BLaER1 treated with 17β-estradiol and CSF1 and Interleukin-3, amounts not matched to agents 10 nM and 100 nM (cell line): Measurements from ENCODE around the gene SLC24A3.

ENCODE experiments used
- H3K27ac ChIP-seq, 11 experiments: shearing (Covaris generic); formaldehyde crosslinking; 2 replicates each; pipeline ENCODE4 v1.8.1; 2022
- H3K27me3 ChIP-seq, 11 experiments: shearing (Covaris generic); formaldehyde crosslinking; 2 replicates each; pipeline ENCODE4 v1.8.1; 2022
- H3K36me3 ChIP-seq, 11 experiments: shearing (Covaris generic); formaldehyde crosslinking; 2 replicates each; pipeline ENCODE4 v1.8.1; 2022
- H3K4me1 ChIP-seq, 10 experiments: shearing (Covaris generic); formaldehyde crosslinking; 2 replicates each; pipeline ENCODE4 v1.8.1; 2022
- H3K4me2 ChIP-seq, 11 experiments: shearing (Covaris generic); formaldehyde crosslinking; 2 replicates each; pipeline ENCODE4 v1.8.1; 2022
- H3K4me3 ChIP-seq, 10 experiments: shearing (Covaris generic); formaldehyde crosslinking; 2 replicates each; pipeline ENCODE4 v1.8.1; 2022
- H3K9ac ChIP-seq, 11 experiments: shearing (Covaris generic); formaldehyde crosslinking; 2 replicates each; pipeline ENCODE4 v1.8.1; 2022
- H3K9me3 ChIP-seq, 11 experiments: shearing (Covaris generic); formaldehyde crosslinking; replicated peaks in 1 of 11; 2 replicates each; pipeline ENCODE4 v1.8.1; 2022
- H4K20me1 ChIP-seq, 11 experiments: shearing (Covaris generic); formaldehyde crosslinking; 2 replicates each; pipeline ENCODE4 v1.8.1; 2022
- Cebpa-rat ChIP-seq, 11 experiments: shearing (Covaris generic); IDR thresholded peaks; 2 replicates each; pipeline ENCODE4 v1.8.1; 2022

SLC24A3 gene

DNA sequence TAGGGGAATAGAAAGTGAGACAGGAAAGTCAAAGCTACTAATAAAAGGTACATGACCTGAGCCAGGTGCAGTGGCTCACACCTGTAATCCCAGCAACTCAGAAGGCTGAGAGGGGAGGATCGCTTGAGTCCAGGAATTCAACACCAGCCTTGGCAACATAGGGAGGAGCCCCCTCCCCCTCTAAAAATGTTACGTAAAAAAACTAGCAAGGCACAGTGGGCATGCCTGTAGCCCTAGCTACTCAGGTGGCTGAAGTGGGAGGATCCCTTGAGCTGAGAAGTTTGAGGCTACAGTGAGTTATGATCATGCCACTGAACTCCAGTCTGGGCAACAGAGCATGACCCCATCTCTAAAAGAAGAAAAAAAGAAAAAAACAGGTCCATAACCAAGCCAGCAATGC is 359.6 kb downstream of the SLC24A3 start:
- Histone ChIP-seq H3K4me1 (peaks cover 0 to 10% (median 0%) of the 10 kb centered on the region in 10 experiments; a peak in 2 of 20 replicates), H3K36me3 (no peaks in the 10 kb centered on the region)

DNA sequence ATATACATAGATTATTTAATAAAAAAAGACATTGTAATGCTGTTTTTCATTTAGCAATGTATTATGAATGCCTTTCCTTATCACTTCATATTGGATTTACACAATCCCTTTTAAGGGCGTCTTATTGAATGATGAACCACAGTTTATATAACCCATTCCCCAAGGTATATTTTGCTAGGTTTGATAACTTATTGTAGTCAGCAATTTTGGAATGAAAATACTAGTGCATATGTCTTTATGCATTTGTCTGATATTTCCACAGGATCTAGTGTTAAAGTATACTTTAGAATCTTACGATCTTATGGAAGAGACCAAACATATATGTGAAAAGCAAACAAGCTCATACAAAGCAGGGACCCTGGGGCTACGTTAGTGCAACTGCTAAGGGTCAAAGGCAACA is 365.2 kb downstream of the SLC24A3 start:
- no peaks in the 10 kb centered on the region for H4K20me1 ChIP-seq
- no peak for TF ChIP-seq Cebpa-rat (IDR thresholded peaks at IDR 0.05)
- H3K9me3 ChIP-seq, result no peaks in the 10 kb centered on the region
- H3K9ac ChIP-seq, result no peak overlapping the region
- H3K36me3 ChIP-seq, result no peaks in the 10 kb centered on the region
- no peaks in the 10 kb centered on the region for H3K4me1 ChIP-seq
- H3K27me3 ChIP-seq, result no peaks in the 10 kb centered on the region
- H3K27ac ChIP-seq, result no peak overlapping the region
- no peak overlapping the region for H3K4me2 ChIP-seq
- no peak overlapping the region for H3K4me3 ChIP-seq

More for the DNA sequence above, 359.6 kb downstream of the SLC24A3 start:
- Histone ChIP-seq H3K4me3 (no peak overlapping the region), H3K4me2 (no peak overlapping the region), H3K9ac (no peak overlapping the region), H3K27me3 (no peaks in the 10 kb centered on the region), H3K9me3 (peaks cover 12 to 22% (median 19%) of the 10 kb centered on the region in 11 experiments; a peak in 21 of 22 replicates), H3K27ac (no peak overlapping the region), H4K20me1 (no peaks in the 10 kb centered on the region)
- TF ChIP-seq Cebpa-rat (IDR thresholded peaks at IDR 0.05), result no peak

GRCh38 chr20:19582782-19583181 is 370.3 kb downstream of the SLC24A3 start:
- no peak overlapping the region for H3K4me2 ChIP-seq
- no peak for TF ChIP-seq Cebpa-rat (IDR thresholded peaks at IDR 0.05)

DNA sequence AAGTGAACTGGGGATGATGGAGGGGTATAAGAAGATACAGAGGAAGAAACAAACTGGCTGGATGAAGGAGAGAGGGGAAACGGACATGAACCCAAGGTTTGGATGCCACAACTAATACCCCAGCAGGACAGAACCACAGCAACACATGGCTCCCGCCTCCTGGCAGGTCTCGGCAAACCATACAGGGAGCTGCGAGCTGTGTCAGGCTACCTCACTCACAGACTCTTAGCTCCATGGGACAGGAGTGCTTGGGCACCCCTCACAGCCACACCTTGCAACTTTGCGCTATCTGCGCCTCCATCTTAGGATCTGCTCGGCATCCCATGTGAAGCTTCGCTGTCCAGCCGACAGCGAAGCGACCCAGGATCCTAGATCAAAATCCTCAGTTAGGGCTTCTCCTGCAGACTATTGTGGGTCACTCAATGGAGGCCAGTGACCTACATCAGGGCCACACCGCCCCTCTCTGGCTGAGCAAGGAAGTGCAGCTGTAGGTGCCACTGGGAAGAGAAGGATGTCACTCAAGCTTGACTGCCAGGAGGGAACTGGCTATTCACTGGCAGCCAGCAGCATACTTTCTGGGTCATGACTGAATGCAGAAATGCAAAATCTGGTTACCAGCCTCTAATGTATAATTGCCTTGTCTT is 371.2 kb downstream of the SLC24A3 start:
- no peaks in the 10 kb centered on the region for H3K9me3 ChIP-seq
- no peaks in the 10 kb centered on the region; a peak in 1 of 22 replicates for H4K20me1 ChIP-seq
- no peaks in the 10 kb centered on the region for H3K27me3 ChIP-seq
- no peaks in the 10 kb centered on the region for H3K36me3 ChIP-seq
- no peak overlapping the region for H3K4me3 ChIP-seq
- H3K27ac ChIP-seq, result no peak overlapping the region
- no peak for TF ChIP-seq Cebpa-rat (IDR thresholded peaks at IDR 0.05)
- no peak overlapping the region for H3K4me2 ChIP-seq
- no peak overlapping the region for H3K9ac ChIP-seq
- no peaks in the 10 kb centered on the region for H3K4me1 ChIP-seq

More at GRCh38 chr20:19582782-19583181, 370.3 kb downstream of the SLC24A3 start:
- no peaks in the 10 kb centered on the region for H3K27me3 ChIP-seq
- H4K20me1 ChIP-seq, result no peaks in the 10 kb centered on the region; a peak in 1 of 22 replicates
- no peaks in the 10 kb centered on the region for H3K4me1 ChIP-seq
- H3K36me3 ChIP-seq, result no peaks in the 10 kb centered on the region
- H3K9ac ChIP-seq, result no peak overlapping the region
- H3K9me3 ChIP-seq, result no peaks in the 10 kb centered on the region
- H3K27ac ChIP-seq, result no peak overlapping the region
- no peak overlapping the region for H3K4me3 ChIP-seq

DNA sequence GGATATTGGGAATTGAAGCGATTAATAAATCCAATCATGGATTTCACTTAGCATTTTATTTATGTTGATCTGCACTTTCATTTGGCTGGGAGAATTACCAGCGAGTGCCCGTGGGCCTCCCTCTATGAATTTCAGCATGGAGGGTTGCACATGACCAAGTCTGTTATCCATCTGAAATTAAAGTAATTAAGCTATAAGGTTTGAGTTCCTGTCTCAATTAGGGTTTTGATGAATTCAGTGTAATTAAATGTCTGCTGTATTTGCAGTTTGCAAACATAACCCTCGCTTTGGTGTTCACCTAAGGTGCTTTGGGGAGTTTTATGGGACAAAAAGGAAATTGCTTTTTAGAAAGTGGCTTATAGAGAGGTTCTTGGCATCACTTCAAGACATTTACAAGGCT is 375.8 kb downstream of the SLC24A3 start:
- Histone ChIP-seq H3K9ac (no peak overlapping the region), H3K36me3 (no peaks in the 10 kb centered on the region), H3K4me1 (no peaks in the 10 kb centered on the region), H3K4me3 (no peak overlapping the region), H3K4me2 (no peak overlapping the region), H3K27me3 (no peaks in the 10 kb centered on the region), H4K20me1 (no peaks in the 10 kb centered on the region; a peak in 1 of 22 replicates), H3K27ac (no peak overlapping the region), H3K9me3 (peaks cover 6 to 17% (median 11%) of the 10 kb centered on the region in 11 experiments; a peak in 17 of 22 replicates)
- TF ChIP-seq Cebpa-rat (IDR thresholded peaks at IDR 0.05), result no peak

GRCh38 chr20:19588732-19589131 is 376.3 kb downstream of the SLC24A3 start:
- Histone ChIP-seq H3K27me3 (no peaks in the 10 kb centered on the region), H3K4me1 (no peaks in the 10 kb centered on the region)
- no peak for TF ChIP-seq Cebpa-rat (IDR thresholded peaks at IDR 0.05)

DNA sequence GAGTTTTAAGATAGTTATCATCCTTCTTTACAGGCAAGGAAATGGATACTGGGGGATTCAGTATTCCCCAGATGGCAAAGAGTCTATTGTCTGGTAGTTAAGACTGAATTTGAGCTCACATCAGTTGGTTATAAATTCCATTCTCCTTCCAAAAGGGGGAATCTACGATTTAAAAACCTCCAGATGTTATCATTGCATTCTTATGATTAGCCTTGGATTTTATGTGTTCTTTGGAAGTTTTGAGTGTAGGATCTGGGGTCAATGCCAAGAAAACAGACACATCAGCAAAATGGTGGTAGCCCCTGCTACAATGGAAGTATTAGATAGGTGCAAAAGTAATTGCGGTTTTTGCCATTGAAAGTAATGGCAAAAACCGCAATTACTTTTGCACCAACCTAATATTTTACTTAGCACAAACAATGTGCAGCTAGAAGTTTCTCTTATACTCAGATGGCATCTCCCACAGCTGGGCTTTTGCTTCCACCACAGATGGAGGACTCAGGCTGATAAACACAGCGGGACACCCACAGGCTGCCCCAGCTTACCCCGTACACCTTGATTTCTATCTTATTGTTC is 377.4 kb downstream of the SLC24A3 start:
- Histone ChIP-seq H3K4me3 (no peak overlapping the region), H3K36me3 (no peaks in the 10 kb centered on the region), H3K9me3 (peaks cover 6 to 17% (median 11%) of the 10 kb centered on the region in 11 experiments; a peak in 17 of 22 replicates), H3K27ac (no peak overlapping the region), H3K9ac (no peak overlapping the region), H3K27me3 (no peaks in the 10 kb centered on the region), H3K4me1 (no peaks in the 10 kb centered on the region), H4K20me1 (no peaks in the 10 kb centered on the region), H3K4me2 (no peak overlapping the region)
- TF ChIP-seq Cebpa-rat (IDR thresholded peaks at IDR 0.05), result no peak

More at GRCh38 chr20:19588732-19589131, 376.3 kb downstream of the SLC24A3 start:
- H4K20me1 ChIP-seq, result no peaks in the 10 kb centered on the region
- H3K4me3 ChIP-seq, result no peak overlapping the region
- H3K27ac ChIP-seq, result no peak overlapping the region
- H3K4me2 ChIP-seq, result no peak overlapping the region
- no peak overlapping the region for H3K9ac ChIP-seq
- H3K9me3 ChIP-seq, result peaks cover 6 to 17% (median 11%) of the 10 kb centered on the region in 11 experiments; a peak in 17 of 22 replicates
- no peaks in the 10 kb centered on the region for H3K36me3 ChIP-seq

GRCh38 chr20:19590382-19590781 is 377.9 kb downstream of the SLC24A3 start:
- no peak overlapping the region for H3K4me3 ChIP-seq
- no peaks in the 10 kb centered on the region for H3K27me3 ChIP-seq
- no peaks in the 10 kb centered on the region for H4K20me1 ChIP-seq
- no peak overlapping the region for H3K27ac ChIP-seq
- TF ChIP-seq Cebpa-rat (IDR thresholded peaks at IDR 0.05), result no peak
- peaks cover 6 to 17% (median 11%) of the 10 kb centered on the region in 11 experiments; a peak in 17 of 22 replicates for H3K9me3 ChIP-seq
- no peak overlapping the region for H3K9ac ChIP-seq
- H3K36me3 ChIP-seq, result no peaks in the 10 kb centered on the region
- no peaks in the 10 kb centered on the region for H3K4me1 ChIP-seq
- H3K4me2 ChIP-seq, result no peak overlapping the region

DNA sequence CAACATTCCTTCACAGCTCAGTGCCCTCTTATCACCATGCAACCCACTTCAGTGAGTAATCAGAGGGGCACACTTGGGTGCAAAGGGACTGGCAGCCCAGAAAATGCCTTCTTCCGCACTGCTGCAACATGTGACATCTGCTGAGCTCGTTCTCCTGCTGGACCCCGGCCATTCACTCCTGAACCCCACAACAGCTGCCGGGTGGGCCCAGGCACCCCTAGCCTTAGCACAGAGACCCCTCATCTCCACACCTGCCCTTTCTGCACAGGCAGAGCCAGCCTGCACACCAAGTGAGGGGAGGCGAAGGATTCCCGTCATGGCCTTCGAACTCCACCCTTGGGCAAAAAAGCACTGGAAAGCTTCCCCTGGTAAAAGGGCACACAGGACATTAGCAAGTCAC is 381.3 kb downstream of the SLC24A3 start:
- H4K20me1 ChIP-seq, result no peaks in the 10 kb centered on the region
- no peak overlapping the region for H3K4me3 ChIP-seq
- no peaks in the 10 kb centered on the region for H3K27me3 ChIP-seq
- H3K27ac ChIP-seq, result no peak overlapping the region
- H3K9ac ChIP-seq, result no peak overlapping the region
- no peak for TF ChIP-seq Cebpa-rat (IDR thresholded peaks at IDR 0.05)
- H3K4me2 ChIP-seq, result no peak overlapping the region
- H3K36me3 ChIP-seq, result no peaks in the 10 kb centered on the region
- H3K9me3 ChIP-seq, result peaks cover 6 to 17% (median 11%) of the 10 kb centered on the region in 11 experiments; a peak in 17 of 22 replicates
- no peaks in the 10 kb centered on the region for H3K4me1 ChIP-seq

DNA sequence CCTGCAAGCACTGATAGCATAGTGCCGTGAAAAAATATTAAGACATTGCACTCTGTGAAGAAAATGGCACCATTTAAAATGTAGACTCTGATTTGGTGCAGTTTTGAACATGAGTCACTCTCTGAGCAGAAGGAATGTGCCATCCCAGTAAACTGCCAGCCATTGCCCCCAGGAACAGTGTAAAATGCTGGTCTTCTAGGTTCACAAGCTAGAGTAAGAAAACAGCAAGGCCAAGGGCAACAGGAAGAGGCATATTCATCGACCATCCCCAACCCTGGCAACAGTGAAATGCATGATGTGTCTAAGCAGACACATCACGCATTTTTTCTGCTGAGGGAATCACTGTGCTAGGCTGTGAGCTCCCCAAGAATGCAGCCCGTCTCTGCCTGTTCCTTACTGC is 382.5 kb downstream of the SLC24A3 start:
- peaks cover 6 to 17% (median 11%) of the 10 kb centered on the region in 11 experiments; a peak in 17 of 22 replicates for H3K9me3 ChIP-seq
- H3K4me3 ChIP-seq, result no peak overlapping the region
- no peaks in the 10 kb centered on the region for H3K36me3 ChIP-seq
- H4K20me1 ChIP-seq, result no peaks in the 10 kb centered on the region
- no peak overlapping the region for H3K9ac ChIP-seq
- H3K4me1 ChIP-seq, result no peaks in the 10 kb centered on the region
- H3K4me2 ChIP-seq, result no peak overlapping the region
- H3K27ac ChIP-seq, result no peak overlapping the region
- no peaks in the 10 kb centered on the region for H3K27me3 ChIP-seq
- no peak for TF ChIP-seq Cebpa-rat (IDR thresholded peaks at IDR 0.05)
